ENCODE data around the gene LMO1. TPM values are rescaled to one million over a fixed set of nuclear protein-coding genes. Genes with fewer than 3 reads are reported as not detected.

The LMO1 gene
- total RNA-seq, 1 experiment from 2014 or later: 0.27 TPM

DNA sequence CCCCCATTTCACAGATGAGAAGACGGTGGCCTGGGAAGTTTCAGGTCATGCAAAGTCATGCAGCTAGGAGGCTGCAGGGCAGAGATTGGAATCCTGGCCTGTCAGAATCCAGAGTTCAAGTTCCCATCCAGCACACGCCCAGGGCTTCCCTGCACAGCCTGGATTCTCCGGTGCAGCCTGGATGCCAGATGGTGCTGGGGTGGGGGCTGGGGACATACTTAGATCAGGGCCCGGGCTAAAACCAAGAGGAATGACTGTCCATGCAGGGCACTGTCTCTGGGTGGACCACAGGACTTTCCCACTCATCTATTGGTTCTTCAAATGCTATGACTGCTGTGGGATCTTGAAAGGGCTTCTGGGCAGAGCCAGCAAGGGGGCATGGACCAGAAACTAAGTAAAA, 24.6 kb downstream of the LMO1 start:
- Histone ChIP-seq H3K4me1 (ENCODE audit: control insufficient read depth in 1 of 2, insufficient read depth in 2 of 2, low read length in 2 of 2) (peaks cover 8 to 10% of the 10 kb centered on the region in 2 experiments; a peak in 3 of 4 replicates), H4K20me1 (ENCODE audit: insufficient read depth) (no peaks in the 10 kb centered on the region), H3K9ac (ENCODE audit: low read length) (no peak overlapping the region), H3K79me2 (ENCODE audit: insufficient read depth, low read length) (no peaks in the 10 kb centered on the region), H3K4me3 (replicated peaks in 1 of 2; ENCODE audit: low read depth in 1 of 2, low read length in 2 of 2) (no peak overlapping the region), H3K27ac (ENCODE audit: low read depth, low read length) (no peak overlapping the region), H3K36me3 (ENCODE audit: control insufficient read depth in 1 of 2, insufficient read depth in 2 of 2, low read length in 2 of 2) (no peaks in the 10 kb centered on the region), H3K27me3 (ENCODE audit: insufficient read depth, low read length) (no peaks in the 10 kb centered on the region), H3K4me2 (ENCODE audit: low read length) (no peak overlapping the region), H3K9me3 (ENCODE audit: control insufficient read depth in 1 of 2, insufficient read depth in 1 of 2, low read depth in 1 of 2, low read length in 2 of 2) (no peaks in the 10 kb centered on the region), H2AFZ (ENCODE audit: low read depth, low read length, poor library complexity, severe bottlenecking) (no peak overlapping the region), H3K9me2 (ENCODE audit: insufficient read depth) (no peaks in the 10 kb centered on the region)
- RAD21 ChIA-PET (ENCODE audit: low non-redundant PET in 1 of 2, low total read pairs in 2 of 2, uncharacterized antibody in 2 of 2, unreplicated experiment in 2 of 2): no interaction called here
- POLR2A ChIA-PET: no interaction called here
- no peak for TF ChIP-seq CBX3 (IDR thresholded peaks at IDR 0.05; ENCODE audit: low read depth)
- TF ChIP-seq FOSL1 (IDR thresholded peaks at IDR 0.05; ENCODE audit: low read depth): no peak
- no peak for TF ChIP-seq CEBPB (IDR thresholded peaks at IDR 0.05; ENCODE audit: low read depth)
- TF ChIP-seq SRF (IDR thresholded peaks at IDR 0.05; ENCODE audit: low read depth): no peak
- TF ChIP-seq, protein P1, sequence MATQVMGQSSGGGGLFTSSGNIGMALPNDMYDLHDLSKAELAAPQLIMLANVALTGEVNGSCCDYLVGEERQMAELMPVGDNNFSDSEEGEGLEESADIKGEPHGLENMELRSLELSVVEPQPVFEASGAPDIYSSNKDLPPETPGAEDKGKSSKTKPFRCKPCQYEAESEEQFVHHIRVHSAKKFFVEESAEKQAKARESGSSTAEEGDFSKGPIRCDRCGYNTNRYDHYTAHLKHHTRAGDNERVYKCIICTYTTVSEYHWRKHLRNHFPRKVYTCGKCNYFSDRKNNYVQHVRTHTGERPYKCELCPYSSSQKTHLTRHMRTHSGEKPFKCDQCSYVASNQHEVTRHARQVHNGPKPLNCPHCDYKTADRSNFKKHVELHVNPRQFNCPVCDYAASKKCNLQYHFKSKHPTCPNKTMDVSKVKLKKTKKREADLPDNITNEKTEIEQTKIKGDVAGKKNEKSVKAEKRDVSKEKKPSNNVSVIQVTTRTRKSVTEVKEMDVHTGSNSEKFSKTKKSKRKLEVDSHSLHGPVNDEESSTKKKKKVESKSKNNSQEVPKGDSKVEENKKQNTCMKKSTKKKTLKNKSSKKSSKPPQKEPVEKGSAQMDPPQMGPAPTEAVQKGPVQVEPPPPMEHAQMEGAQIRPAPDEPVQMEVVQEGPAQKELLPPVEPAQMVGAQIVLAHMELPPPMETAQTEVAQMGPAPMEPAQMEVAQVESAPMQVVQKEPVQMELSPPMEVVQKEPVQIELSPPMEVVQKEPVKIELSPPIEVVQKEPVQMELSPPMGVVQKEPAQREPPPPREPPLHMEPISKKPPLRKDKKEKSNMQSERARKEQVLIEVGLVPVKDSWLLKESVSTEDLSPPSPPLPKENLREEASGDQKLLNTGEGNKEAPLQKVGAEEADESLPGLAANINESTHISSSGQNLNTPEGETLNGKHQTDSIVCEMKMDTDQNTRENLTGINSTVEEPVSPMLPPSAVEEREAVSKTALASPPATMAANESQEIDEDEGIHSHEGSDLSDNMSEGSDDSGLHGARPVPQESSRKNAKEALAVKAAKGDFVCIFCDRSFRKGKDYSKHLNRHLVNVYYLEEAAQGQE (IDR thresholded peaks at IDR 0.05; ENCODE audit: low read depth): no peak
- no peak for TF ChIP-seq POLR2A (IDR thresholded peaks at IDR 0.05; ENCODE audit: borderline replicate concordance, extremely low read depth, insufficient read depth, insufficient read length)
- no peak for TF ChIP-seq JUND (IDR thresholded peaks at IDR 0.05)
- no peak for TF ChIP-seq ZNF274 (IDR thresholded peaks at IDR 0.05; ENCODE audit: low read depth, low read length)
- TF ChIP-seq TCF7L2 (IDR thresholded peaks at IDR 0.05; ENCODE audit: borderline replicate concordance, extremely low read depth, insufficient read depth, insufficient read length): no peak
- TF ChIP-seq, protein P2, sequence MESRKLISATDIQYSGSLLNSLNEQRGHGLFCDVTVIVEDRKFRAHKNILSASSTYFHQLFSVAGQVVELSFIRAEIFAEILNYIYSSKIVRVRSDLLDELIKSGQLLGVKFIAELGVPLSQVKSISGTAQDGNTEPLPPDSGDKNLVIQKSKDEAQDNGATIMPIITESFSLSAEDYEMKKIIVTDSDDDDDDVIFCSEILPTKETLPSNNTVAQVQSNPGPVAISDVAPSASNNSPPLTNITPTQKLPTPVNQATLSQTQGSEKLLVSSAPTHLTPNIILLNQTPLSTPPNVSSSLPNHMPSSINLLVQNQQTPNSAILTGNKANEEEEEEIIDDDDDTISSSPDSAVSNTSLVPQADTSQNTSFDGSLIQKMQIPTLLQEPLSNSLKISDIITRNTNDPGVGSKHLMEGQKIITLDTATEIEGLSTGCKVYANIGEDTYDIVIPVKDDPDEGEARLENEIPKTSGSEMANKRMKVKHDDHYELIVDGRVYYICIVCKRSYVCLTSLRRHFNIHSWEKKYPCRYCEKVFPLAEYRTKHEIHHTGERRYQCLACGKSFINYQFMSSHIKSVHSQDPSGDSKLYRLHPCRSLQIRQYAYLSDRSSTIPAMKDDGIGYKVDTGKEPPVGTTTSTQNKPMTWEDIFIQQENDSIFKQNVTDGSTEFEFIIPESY (IDR thresholded peaks at IDR 0.05; ENCODE audit: extremely low read depth, insufficient replicate concordance, low read length): no peak
- no peak for TF ChIP-seq RAD21 (IDR thresholded peaks at IDR 0.05; ENCODE audit: low read depth)
- TF ChIP-seq POLR2AphosphoS5 (IDR thresholded peaks at IDR 0.05; ENCODE audit: low read depth, low read length): no peak
- TF ChIP-seq YY1 (IDR thresholded peaks at IDR 0.05; ENCODE audit: extremely low read depth, insufficient replicate concordance, low read depth, low read length): no peak
- CTCF ChIA-PET: no interaction called here
- BruUV-seq (replicated peaks): no TSS peak
- intact Hi-C loops (cut with micrococcal nuclease): no loop called here
- DNase-seq (ENCODE audit: low read depth, low spot score): no peak
- ATAC-seq: no peak

All from HCT116 (cell line).